Activated B cell treated with CpG ODN at 0.5 μM for 24 hours (primary cell): ENCODE measurements around the gene RTL5. TPM values are rescaled to one million over a fixed set of nuclear protein-coding genes. Genes with fewer than 3 reads are reported as not detected.

Experiments used
- ATAC-seq: fragments of 200-7000 bp; cut with Tn5 transposase; one replicate; pipeline ENCODE4 v1.10.0; 2021; ENCODE audit warnings: low read depth, mild to moderate bottlenecking, moderate library complexity
- CTCF ChIA-PET: fragments of 350-600 bp; sonication (Branson Sonifier 250); formaldehyde crosslinking; loops from one replicate; lab custom pipeline; 2021; ENCODE audit warnings: antibody characterized with exemption; lab: Charles Lee
- POLR2A ChIA-PET: fragments of 350-600 bp; sonication (Branson Sonifier 250); formaldehyde crosslinking; loops from one replicate; lab custom pipeline; 2021; ENCODE audit warnings: antibody characterized with exemption; lab: Charles Lee
- DNase-seq: peaks from one replicate; pipeline ENCODE4 v3.0.0; 2022
- H3K27ac Mint-ChIP-seq: one replicate; pipeline ENCODE4 v1.8.0; 2020; ENCODE audit warnings: mixed read lengths
- H3K27me3 Mint-ChIP-seq: one replicate; pipeline ENCODE4 v1.8.0; 2021; ENCODE audit warnings: mixed read lengths
- H3K36me3 Mint-ChIP-seq: one replicate; pipeline ENCODE4 v1.8.0; 2021; ENCODE audit warnings: low read depth, mixed read lengths
- H3K4me1 Mint-ChIP-seq: one replicate; pipeline ENCODE4 v1.8.0; 2021; ENCODE audit warnings: mixed read lengths
- H3K4me3 Mint-ChIP-seq: one replicate; pipeline ENCODE4 v1.8.0; 2020; ENCODE audit warnings: mild to moderate bottlenecking, mixed read lengths
- H3K9me3 Mint-ChIP-seq: one replicate; pipeline ENCODE4 v1.8.0; 2020; ENCODE audit warnings: mixed read lengths
- CTCF ChIP-seq: fragments of 200-600 bp; IDR thresholded peaks from one replicate; pipeline ENCODE4 v1.8.0; 2022; ENCODE audit warnings: antibody characterized with exemption, mild to moderate bottlenecking
- intact Hi-C: fragments of 100-400 bp; cut with micrococcal nuclease; formaldehyde crosslinking; loops from one replicate; pipeline ENCODE4 v1.15.1; 2024
- total RNA-seq: library from RNA; stranded (reverse); gene quantifications from 2 replicates; pipeline ENCODE4 v1.2.3, GENCODE V29; 2022

Gene RTL5
- total RNA-seq, 1 donor from 2014 or later: 2.9 TPM

GRCh38 chrX:72094894-72095293 lies 36.8 kb downstream of the RTL5 start:
- TF ChIP-seq CTCF: no peak
- peaks cover 37% of the 10 kb centered on the region for H3K4me1 Mint-ChIP-seq
- peaks cover 2% of the 10 kb centered on the region for H3K27me3 Mint-ChIP-seq
- no peaks in the 10 kb centered on the region for H3K9me3 Mint-ChIP-seq
- POLR2A ChIA-PET: no interaction called here
- peak overlapping the region; percentile 67 for H3K27ac Mint-ChIP-seq
- DNase-seq (peak; percentile 32), ATAC-seq (peak; percentile 88)
- CTCF ChIA-PET: no interaction called here
- intact Hi-C loops: loop anchor here (5.0 kb wide), 1 partner anchor 32 kb away; no protein-coding TSS in a partner anchor
- H3K36me3 Mint-ChIP-seq: no peaks in the 10 kb centered on the region
- no peak overlapping the region for H3K4me3 Mint-ChIP-seq

GRCh38 chrX:72089254-72089653 lies 42.5 kb downstream of the RTL5 start:
- no peak for ATAC-seq
- intact Hi-C loops: no loop called here
- Mint-ChIP-seq H3K27ac (no peak overlapping the region), H3K4me1 (no peaks in the 10 kb centered on the region), H3K27me3 (peaks cover 2% of the 10 kb centered on the region), H3K36me3 (no peaks in the 10 kb centered on the region), H3K4me3 (no peak overlapping the region), H3K9me3 (no peaks in the 10 kb centered on the region)
- POLR2A ChIA-PET: no interaction called here
- no peak for DNase-seq
- CTCF ChIA-PET: no interaction called here
- no peak for TF ChIP-seq CTCF

GRCh38 chrX:72088761-72089160 lies 43.0 kb downstream of the RTL5 start:
- CTCF ChIA-PET: no interaction called here
- intact Hi-C loops: no loop called here
- no peaks in the 10 kb centered on the region for H3K4me1 Mint-ChIP-seq
- no peak overlapping the region for H3K27ac Mint-ChIP-seq
- DNase-seq (no peak), ATAC-seq (no peak)
- no peaks in the 10 kb centered on the region for H3K9me3 Mint-ChIP-seq
- H3K4me3 Mint-ChIP-seq: no peak overlapping the region
- H3K27me3 Mint-ChIP-seq: peaks cover 2% of the 10 kb centered on the region
- TF ChIP-seq CTCF: no peak
- POLR2A ChIA-PET: no interaction called here
- no peaks in the 10 kb centered on the region for H3K36me3 Mint-ChIP-seq

- intact Hi-C loops: no loop called here
- Mint-ChIP-seq H3K27me3 (peaks cover 2% of the 10 kb centered on the region), H3K36me3 (no peaks in the 10 kb centered on the region), H3K4me1 (no peaks in the 10 kb centered on the region), H3K4me3 (no peak overlapping the region), H3K27ac (no peak overlapping the region), H3K9me3 (no peaks in the 10 kb centered on the region)
- POLR2A ChIA-PET: no interaction called here
- ATAC-seq (no peak), DNase-seq (no peak)
- CTCF ChIA-PET: no interaction called here
- TF ChIP-seq CTCF: no peak
These were observed 44.7 kb downstream of the RTL5 start for GRCh38 chrX:72086995-72087394.

- POLR2A ChIA-PET: no interaction called here
- Mint-ChIP-seq H3K27me3 (peaks cover 2% of the 10 kb centered on the region), H3K9me3 (no peaks in the 10 kb centered on the region), H3K27ac (no peak overlapping the region), H3K4me3 (no peak overlapping the region), H3K4me1 (peaks cover 2% of the 10 kb centered on the region), H3K36me3 (no peaks in the 10 kb centered on the region)
- CTCF ChIA-PET: no interaction called here
- ATAC-seq (no peak), DNase-seq (no peak)
- TF ChIP-seq CTCF: no peak
- intact Hi-C loops: no loop called here
These were observed 47.6 kb downstream of the RTL5 start for GRCh38 chrX:72084114-72084513.
